H54 (cell line): Measurements from ENCODE around the gene EIF4A2.

Source experiments
- DNase-seq: peaks from one replicate; pipeline ENCODE4 v3.0.0; 2011; ENCODE audit warnings: low spot score, mixed read lengths; ENCODE audit not compliant: insufficient read length
- FAIRE-seq: peaks from 3 replicates; lab custom pipeline; 2011; peaks lifted over from hg19 to GRCh38; lab: Jason Lieb, UNC
- POLR2A ChIP-seq: IDR thresholded peaks from 2 replicates; pipeline ENCODE4 v1.6.1; 2011; ENCODE audit warnings: low read depth, mild to moderate bottlenecking, low read length

Gene EIF4A2

DNA sequence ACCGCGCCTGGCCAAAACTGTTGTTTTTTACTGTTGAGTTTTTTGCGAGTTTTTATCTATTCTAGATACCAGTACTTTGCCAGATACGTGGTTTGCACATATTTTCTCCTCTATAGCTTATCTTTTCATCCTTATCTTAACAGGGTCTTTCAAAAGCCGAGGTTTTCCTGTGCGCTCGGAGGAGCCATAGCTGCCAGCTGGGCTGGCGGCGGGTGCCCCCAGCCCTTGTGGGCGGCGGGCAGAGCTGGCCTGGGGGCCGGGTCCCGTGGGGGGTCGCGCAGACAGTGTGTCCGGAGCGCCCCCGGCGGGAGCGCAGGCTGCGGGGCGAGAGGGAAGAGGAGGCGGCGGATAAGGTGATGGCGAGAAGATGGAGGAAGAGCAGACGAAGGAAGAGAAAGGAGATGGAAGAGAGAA lies 11.1 kb upstream of the EIF4A2 start:
- DNase-seq (no peak), FAIRE-seq (no peak)
- no peak for TF ChIP-seq POLR2A

DNA sequence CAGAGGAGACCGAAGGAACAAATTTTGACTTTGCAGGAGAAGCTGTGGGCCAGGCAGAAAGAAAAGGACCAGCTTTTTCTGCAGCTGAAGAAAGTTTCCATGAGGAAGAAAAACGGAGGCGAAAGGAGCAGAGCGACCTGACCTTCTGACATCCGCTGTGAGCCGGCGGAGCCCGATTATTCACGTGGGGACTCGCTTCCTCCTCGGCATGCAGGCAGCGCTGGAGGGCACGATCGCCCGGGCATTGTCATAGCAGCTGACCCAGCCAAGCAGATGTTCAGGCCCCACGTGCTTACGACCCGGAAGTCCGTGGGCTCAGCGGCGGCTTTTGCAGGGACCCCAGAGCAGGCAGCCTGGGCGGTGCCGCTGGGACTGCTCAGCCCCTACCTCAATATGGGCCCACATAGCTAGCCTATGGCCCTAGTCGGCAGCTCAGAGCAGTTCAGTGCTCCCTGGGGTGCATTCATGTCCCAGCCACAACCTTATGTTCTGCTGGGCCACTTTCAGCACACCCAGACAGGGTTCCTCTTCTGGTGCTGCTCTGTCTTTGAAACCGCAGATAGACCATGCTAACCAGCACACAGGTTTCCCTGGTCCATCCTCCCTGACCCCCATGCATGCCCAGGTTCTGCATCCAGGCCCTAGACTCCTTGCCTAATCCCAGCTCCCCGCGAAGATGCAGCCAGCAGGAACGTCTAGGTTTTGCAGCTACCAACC lies 10.5 kb upstream of the EIF4A2 start:
- FAIRE-seq (no peak), DNase-seq (no peak)
- TF ChIP-seq POLR2A, result no peak

DNA sequence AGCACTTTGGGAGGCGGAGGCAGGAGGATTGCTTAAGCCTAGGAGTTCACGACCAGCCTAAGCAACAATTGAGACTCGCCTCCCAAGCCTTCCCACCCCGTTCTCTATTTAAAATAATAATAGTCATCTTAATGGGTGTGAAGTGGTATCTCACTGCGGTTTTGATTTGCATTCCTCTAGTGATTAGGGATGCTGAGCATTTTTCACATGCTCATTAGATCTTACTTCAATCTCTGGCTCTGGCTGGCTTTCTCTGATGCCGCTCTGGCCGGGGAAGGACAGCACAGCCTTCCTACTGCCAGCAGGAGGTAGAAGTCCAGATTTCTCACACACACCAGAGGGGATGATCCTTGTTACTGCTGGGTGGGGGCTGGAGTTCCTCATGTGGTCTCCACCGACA lies 7.4 kb upstream of the EIF4A2 start:
- TF ChIP-seq POLR2A, result no peak
- DNase-seq (no peak), FAIRE-seq (no peak)

DNA sequence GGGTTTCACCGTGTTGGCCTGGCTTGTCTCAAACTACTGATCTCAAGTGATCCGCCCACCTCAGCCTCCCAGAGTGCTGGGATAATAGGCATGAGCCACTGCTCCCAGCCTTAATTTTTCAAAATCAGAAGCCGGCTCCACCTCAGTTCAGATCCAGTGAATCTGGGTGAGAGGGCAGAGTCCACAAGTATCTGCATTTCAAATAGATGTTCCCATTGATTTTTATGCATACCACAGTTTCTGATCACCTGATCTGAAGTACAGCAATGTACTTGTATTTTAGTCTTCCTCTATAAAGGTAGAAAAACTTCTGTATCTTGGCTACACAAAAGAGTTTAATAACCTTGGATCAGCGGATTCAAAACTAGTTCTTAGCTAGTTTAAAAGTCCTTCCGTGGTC lies 4.2 kb upstream of the EIF4A2 start:
- TF ChIP-seq POLR2A, result no peak
- FAIRE-seq, result no peak
- DNase-seq, result no peak

DNA sequence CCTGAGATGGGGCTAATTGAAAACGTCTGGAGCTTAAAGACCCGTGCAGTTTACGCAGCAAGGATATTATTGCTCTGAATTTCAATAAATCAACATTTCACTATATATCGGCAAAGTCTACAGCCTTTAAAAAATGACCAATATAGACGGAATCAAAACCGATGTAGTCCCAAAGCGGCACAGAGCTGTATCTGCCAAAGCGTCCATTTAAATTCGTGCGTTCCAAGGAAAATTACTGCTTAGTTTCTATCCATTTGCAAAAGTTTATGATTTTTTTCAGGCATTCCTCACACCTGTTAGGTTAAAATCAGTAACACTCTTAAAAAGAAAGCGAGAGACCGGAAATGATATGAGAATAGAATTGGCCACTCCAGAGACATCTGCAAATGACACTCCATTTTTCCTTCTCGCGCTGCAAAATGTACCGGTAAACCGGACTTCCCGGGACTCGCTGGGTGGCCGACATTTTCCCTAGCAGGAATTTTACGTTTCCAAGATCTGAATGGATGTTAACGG lies 777 bp upstream of the EIF4A2 start:
- DNase-seq (peak; percentile 20), FAIRE-seq (no peak)
- no peak for TF ChIP-seq POLR2A

DNA sequence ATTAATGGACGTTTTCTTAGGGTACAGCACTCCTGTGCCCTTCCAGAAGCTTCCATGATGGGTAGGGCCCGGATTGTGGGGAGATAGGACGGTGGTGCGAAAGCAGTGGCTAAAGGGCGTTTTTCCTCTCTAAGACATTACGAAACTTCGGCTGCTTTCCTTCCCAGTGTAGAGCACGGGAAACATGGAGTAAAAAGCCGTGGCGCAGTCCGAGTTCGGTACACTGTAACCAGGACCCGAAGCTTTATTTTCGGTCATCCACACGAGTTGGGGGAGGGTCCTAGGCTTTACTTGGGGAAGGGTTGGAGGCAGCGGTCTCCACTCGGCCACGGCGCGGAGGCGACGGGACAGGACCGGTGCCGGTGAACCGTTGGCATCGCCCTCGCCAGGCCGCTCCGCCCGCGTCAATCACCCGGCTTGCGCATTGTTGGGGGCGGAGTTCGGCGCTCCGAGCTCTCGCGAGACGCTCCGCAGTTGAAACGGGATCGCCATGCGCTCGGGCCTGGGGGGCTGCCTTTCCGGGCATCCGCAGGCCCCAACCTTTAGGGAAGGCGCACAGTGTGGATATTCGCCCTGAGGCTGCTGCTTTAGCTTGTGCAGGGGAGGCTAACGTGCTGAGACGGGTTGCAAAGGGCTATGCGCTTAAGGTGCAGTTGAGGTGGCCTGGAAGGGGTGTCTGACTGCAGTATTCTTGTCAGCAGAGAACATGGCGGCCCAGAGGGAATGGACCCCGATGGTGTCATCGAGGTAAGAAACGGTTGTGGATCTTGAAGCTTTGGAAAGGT lies 546 bp downstream of the EIF4A2 start:
- TF ChIP-seq POLR2A, result peak; percentile 36; the same call in 1 of the 2 replicates
- FAIRE-seq (peak; percentile 27), DNase-seq (peak; percentile 27)

DNA sequence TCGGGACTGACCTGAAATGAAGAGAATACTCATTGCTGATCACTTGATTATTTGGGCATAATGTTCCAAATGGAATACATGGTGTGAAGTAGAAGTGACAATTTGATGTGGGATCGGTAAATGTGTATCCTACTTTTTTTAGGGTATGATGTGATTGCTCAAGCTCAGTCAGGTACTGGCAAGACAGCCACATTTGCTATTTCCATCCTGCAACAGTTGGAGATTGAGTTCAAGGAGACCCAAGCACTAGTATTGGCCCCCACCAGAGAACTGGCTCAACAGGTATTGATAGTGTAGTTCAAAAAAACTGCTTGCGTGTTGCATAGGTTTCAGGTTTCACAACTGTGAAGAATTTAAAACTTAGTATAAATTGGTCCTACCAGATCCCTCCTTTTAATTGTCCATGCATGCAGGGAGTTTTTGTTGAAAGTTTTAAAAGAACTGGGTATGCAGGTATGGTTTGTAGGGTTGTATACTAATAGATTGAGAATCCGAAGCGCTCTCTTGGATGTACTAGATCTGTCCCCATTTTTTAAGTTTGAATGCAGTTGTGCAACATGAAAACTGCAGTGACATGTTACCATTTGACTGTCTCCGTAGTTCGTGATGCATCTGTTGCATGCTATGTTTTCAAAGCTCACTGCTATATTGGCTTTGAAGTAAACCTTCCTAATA lies 1.6 kb downstream of the EIF4A2 start:
- DNase-seq, result no peak
- no peak for FAIRE-seq
- TF ChIP-seq POLR2A, result no peak

DNA sequence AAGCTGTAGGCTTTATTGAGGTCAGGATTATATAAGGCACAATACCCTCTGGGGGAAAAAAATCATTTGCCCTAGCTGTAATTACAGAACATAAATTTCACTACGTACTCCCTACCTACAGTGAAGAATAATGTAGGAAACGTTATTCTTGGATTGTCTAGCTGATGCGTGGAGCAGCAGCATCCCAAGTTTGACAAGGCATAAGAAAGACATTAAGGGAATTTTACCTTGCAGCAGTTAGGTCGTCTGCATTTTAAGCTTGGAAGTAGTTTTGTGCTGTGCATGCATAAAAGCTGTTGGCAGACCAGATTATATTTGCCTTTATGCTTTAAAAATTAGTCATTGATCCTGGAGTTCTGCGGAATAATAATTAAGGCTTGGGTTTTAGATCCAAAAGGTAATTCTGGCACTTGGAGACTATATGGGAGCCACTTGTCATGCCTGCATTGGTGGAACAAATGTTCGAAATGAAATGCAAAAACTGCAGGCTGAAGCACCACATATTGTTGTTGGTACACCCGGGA lies 2.2 kb downstream of the EIF4A2 start:
- DNase-seq (no peak), FAIRE-seq (peak; percentile 60)
- no peak for TF ChIP-seq POLR2A

DNA sequence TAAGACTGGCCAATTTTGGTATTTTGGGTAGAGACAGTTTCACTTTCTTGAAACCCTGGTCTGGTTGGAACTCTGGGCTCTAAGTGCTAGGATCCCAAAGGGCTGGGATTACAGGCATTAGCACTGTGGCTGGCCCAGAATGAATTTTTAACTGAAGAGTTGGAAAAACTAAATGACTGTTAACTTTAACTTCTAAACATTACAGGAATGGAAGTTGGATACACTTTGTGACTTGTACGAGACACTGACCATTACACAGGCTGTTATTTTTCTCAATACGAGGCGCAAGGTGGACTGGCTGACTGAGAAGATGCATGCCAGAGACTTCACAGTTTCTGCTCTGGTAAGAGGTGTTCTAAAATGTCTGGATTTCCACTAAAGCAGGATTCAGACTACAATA lies 3.5 kb downstream of the EIF4A2 start:
- no peak for DNase-seq
- no peak for FAIRE-seq
- TF ChIP-seq POLR2A, result no peak

DNA sequence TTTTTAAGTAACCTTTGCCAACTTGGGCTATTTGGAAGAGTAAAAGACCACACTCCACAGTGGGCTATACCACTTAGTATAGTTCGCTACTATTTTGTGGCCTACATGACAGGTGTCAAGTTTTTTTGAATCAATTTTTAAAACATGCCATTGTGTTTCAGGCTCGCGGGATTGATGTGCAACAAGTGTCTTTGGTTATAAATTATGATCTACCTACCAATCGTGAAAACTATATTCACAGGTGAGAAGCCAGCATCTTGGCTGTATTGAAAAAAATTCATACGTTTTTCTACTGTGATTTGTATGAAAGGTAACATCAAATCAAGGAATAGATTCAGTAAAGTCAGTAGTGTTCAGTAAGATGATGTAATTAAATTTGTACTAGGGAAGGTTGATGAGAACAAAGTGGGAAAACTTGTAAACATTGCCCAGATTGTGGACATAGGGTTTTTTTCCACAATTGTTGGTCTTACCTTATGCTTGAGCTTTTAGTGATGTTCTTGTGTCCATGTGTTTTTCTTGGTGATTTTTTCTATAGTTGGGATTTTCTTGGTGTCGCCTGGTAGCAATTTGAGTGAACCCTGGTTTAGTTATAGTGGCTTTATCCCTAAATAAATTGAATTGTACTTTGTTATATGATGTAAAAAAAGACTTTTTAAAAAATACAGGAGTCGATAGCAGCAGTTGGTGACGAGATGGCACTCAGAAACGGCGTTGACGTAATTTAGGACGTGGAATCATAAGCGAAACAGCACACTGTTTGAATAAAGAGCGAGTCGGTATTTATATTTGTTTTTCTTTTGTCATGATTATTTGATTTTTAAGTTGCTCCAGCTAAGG lies 4.5 kb downstream of the EIF4A2 start:
- FAIRE-seq (no peak), DNase-seq (no peak)
- no peak for TF ChIP-seq POLR2A

DNA sequence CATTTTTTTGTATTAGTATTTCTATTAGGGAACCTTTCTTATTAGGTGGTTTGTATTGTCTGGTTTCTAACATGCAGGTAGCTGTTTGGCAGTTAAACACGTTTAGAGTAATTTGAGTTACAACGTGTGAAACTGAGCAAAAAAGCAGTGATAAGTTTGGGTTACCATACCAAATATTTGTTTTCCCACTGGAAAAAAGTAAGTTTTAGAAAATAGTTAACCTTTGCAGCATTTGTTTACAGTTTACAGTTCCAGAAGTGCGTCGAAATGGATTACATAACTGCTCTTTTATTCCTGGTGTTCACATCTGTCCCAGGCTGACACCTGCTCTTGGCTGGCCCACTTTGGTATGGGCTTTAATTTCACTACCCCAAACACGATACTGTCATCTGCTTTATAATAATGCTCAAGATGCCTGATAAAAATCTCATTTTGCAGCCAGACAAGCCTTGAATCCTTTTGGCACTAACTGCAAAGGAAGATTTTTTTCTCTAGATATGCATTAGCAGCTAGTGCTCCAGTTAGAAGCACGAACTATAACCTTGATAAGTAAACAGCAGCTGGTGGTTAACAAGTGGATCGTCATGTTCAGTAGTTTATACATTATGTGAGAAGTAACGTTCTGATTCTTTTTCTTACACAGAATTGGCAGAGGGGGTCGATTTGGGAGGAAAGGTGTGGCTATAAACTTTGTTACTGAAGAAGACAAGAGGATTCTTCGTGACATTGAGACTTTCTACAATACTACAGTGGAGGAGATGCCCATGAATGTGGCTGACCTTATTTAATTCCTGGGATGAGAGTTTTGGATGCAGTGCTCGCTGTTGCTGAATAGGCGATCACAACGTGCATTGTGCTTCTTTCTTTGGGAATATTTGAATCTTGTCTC lies 5.3 kb downstream of the EIF4A2 start:
- FAIRE-seq (peak; percentile 74), DNase-seq (no peak)
- TF ChIP-seq POLR2A, result no peak

DNA sequence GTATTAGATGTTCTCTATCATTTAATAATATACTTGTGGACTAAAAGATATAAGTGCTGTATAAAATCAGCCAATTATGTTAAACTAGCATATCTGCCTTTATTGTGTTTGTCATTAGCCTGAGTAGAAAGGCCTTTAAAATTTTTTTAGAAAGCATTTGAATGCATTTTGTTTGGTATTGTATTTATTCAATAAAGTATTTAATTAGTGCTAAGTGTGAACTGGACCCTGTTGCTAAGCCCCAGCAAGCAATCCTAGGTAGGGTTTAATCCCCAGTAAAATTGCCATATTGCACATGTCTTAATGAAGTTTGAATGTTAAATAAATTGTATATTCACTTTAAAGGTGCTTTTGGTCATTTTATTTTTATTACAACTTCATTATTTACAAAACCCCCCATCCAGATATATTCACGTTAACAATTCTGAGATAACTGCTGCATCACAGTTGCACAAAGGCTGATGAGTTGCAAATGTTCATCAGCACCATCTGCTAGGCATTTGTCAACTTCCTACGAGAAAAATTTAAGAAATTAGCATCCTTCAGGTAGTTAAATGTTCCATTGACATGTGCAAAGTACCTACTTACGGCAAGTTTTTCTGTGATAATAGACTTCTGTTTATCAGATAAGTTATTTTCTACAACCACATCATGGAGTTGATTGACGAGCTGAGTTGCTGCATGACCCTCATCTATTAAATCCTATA lies 6.3 kb downstream of the EIF4A2 start:
- FAIRE-seq (no peak), DNase-seq (no peak)
- TF ChIP-seq POLR2A, result no peak
